CD4-positive, alpha-beta T cell treated with Interleukin-4 for 1 hour (primary cell): Measurements from ENCODE around the gene UGT1A7.

Experiments
- DNase-seq, 2 donors: peaks; one replicate each; pipeline ENCODE4 v3.0.0-alpha.2; 2020 to 2022

The UGT1A7 gene

DNA sequence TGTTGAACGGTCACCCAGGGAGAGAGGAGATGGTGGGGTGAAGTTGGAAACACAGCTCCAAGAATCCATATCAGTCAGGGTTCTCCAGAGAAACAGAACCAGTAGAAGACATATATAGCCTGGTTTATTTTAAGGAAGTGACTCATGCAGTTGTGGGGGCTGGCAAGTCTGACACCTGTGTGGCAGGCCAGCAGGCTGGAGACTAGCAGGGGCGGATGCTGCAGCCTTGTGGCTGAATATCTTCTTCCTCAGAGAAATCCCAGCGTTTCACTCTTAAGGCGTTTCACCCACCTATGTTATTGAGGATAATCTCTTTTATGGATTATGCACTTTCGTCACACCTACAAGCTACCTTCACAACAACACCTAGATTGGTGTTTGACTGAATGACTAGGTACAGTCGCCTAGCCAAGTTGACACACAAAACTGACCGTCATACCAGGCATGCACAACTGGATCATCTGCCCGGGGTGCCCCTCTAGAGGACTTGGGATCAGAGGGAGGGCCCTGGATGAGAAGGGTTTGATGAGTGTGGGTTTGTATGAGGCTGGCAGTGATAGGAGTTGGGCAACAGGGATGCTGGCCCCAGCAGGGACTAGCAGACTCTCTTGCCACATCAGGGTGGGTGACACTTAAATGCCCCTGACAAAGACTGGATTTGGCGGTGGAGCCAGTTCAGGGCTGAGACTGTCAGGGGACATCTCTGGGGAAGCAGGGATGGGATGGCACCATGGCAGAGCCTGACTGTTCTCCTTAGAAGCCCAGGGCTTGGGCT is 119.8 kb downstream of the UGT1A7 start:
- no peak for DNase-seq

DNA sequence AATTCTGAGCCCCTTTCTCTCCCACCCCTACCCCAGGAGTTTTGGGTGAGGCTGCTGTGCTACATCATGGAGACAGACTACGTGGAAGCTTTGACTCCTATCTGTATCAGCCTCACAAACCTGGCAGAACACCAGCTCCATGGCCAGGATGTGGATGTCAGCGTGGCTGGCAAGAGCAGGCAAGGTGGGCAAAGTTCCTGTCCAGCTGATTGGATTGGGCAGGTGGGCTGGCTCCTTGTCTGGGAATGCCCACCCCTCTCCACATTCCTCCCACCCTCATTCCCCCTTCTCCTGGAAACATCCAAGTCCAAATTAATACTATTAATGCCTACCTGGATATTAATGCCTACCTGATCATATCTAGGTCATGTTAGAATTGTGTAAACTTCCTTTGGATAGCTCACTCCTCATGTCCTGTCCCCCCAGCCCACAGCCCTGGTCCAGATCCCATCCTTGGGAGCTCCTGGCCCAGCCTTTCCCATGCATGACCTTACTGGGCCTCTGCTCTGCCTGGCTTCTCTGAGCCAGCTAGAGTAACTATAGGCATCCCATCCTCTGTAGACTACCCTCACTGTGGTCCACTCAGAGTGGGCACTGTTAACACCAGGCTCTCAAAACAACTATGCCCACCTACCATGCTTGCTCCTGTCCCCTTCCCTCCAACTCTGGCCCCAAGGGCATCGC is 120.6 kb downstream of the UGT1A7 start:
- DNase-seq, result no peak

DNA sequence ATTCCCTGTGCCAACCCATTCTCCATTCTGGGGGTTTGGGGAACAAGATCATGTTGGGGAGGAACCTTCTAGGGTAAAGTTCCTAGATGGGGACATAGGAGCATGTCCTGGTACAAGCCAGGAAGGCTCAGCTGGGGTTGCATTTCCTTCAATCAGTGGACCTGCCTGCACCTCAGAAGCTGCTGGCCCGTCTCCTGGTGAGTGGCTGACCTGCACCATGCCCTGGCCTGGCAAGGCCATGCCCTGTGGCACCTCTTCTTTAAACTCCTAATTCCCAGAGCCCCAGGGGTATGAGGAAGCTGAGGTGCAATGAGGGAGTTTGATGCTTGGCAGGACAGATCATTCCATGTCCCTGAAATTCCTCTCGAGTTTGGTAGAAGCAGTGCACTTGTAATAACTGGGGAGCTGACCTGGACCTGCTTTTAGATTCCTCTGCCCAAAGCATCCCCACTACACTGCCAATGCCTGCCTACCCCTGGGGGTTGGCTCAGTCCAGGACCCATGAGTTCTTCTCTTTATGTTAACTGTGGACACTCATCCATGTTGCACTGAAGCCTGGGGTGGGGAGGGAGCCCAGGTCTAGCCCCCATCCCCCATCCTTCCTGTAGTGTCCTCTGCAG is 121.7 kb downstream of the UGT1A7 start:
- DNase-seq, result no peak

DNA sequence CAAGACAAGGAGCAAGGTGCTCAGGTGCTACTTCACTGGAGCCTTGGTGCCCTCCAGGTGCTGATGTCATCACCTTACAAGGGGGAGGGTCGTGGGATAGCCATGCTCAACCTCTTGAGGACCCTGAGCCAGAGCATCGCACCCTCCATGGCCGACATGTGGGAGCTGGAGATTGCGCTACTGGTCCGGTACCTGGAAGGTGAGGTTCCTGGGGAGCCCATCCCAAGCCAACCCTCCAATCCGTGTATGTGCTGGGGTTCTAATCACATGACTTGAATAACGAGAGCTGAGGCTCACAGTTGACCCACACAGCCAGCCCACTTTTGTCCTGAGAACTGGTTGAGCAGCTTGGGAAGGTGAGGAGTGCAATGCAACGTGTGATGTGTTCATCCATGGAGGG is 122.3 kb downstream of the UGT1A7 start:
- no peak for DNase-seq

DNA sequence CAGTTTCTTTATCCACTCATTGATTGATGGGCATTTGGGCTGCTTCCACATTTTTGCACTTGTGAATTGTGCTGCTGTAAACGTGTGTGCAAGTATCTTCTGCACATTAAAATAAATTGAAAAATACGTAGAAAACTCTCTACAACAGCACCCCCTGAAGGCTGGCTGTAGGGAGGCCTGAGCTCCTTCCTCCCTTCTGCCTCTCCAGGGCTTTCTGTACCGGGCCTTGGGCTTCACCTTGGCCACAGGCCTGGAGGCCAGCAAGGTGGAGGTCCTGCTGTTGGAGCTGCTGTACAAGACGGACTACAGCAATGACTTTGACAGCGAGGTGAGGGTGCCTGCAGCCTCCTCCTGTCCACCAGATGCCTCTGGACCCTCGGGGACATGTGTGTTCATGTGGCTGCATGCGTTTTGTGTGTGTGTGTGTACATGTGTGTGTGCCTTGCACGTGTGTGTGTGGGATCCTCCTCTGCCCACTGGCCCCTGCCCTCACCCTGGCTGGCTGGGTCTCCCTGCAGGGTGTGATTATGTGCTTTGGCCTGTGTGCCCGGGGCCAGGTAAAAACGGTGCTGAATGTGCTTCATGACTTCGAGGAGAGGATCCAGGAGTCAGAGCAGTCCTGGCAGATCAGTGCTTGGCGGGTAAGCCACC is 125.6 kb downstream of the UGT1A7 start:
- DNase-seq, result peak in 1 of 2 donors; percentile 7

DNA sequence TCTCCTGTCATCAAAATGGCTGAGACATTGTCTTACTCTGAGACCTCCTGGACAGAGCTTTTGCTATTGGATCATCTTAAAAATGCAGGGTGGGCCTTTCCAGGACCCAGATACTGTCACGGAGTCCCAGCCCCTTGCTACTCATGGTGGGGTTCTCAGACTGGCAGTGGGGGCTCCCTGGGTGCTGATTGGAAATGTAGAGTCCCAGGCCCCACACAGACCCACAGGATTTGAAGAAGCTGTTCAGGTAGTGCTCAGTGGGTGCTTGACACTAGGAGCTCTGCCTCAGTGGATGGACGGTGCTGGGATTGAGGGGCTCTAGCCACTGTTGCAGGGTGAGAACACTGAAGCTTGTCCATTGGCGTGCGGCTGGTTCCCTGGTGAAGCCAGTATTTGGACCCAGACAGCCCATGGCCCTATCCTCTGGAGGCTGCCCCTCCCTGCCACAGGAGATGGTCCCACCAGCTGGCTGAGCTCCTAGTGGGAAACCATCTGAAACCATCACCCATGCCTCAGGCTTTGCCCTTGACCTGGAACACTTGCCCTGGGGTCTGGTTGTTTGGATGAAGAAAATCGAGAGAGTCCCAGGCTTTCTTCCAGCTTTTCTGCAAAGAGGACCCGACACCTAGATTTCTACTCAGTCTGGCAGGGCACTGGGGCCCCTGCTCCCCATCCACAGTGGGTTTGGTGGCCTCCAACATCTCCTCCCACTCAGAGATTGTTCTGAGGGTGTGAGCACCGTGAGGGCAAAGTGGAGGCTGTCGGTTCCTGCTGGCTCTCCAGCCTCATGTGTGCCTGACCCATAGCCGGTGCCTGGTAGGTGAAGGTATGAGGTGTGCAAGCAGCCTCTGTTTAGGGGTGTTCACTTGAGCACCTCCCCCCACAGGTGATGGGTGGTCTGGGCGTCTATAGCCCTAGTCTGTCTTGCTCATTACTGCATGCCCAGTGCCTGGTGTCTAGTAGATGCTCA is 126.5 kb downstream of the UGT1A7 start:
- peak in 1 of 2 donors; percentile 4 for DNase-seq

DNA sequence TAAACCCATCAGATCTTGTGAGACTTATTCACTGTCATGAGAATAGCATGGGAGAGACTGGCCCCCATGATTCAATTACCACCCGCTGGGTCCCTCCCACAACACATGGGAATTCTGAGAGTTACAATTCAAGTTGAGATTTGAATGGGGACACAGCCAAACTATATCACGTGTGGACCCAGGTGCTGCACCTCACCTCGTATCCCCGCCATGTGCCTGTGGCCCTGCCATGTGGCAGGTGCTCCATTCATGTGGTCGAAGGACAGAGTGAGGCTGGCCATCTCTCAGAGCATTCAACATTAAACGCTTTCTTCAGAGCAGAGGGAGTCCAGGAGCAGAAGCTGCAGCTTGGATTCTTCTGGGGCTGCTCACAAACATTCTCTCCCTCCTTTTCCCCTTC is 128.7 kb downstream of the UGT1A7 start:
- DNase-seq, result peak in 1 of 2 donors; percentile 7

DNA sequence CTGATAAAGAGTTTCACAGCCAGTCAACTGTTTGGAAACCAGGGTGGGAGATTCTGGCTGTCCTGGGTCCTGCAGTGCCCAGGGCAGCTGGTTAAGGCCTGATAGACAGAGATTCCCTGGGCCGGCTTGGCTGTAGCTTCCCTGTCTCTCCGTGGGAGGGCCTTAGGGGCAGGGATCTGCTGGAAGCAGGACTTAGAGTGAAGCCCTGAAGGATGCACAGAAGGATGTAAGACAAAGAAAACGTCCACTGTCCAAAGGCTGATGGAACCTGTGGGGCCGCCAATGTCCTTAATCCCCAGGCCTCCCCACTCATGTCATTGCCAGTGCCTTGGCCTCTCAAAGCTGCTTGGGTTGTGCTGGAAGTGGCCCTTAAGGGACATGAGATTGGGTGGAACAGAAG is 129.4 kb downstream of the UGT1A7 start:
- DNase-seq, result peak in 1 of 2 donors; percentile 7

DNA sequence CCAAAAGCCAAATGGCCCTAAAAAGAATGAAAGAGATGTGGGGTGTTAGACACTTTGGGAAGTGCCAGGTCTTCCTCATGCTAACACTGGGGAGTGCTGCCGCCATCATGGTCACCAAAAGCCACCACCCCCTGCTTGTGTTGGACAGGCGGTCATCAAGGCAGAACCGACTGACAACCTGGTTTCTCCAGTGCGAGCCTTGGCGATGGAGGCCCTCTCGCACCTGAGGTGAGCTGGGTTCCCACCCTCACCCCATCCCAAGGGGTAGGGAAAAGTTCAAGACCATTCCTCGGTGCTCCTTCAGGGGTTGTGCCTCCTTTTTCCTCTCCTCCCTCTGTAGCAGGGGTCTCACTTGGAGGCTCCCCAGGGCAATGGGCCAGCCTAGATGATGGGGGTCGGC is 130.0 kb downstream of the UGT1A7 start:
- peak in 1 of 2 donors; percentile 6 for DNase-seq

DNA sequence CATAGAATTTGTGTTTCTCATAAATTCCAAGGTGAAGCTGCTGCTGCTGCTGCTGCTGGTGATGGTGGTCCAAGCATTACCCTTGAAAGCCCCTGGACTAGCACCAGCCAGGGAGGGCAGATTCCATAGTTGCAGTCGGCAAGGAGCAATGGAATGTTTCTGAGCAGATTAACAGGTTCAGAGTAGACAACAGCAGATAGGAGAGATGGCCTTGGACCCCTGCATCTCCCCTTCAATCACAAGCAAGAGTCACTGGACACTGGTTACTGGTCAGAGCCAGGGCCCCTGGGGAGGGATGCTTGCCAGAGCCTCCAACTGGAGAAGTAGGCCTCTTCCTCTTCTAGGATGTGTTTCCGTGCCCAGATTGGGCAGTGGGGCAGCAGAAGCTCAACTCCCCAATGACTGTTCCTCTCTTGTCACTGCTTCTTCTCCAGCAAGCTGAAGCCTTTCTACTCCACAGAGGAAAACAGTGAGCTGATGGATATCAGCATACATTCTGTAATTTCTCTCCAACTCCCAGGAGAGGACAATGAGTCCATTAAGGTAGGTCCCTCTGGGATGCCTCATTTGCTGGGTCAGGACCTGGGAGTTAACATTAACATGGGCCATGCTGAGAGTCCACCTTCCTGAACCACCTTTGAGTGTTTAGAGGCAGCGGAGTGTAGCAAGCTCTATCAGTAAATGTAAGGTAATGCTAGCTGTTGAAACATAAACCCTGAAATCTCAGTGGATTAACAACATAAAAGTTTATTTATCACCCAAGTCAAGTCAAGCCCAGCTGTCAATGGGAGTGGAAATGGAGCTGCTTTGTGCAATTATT is 131.7 kb downstream of the UGT1A7 start:
- DNase-seq, result peak in 1 of 2 donors; percentile 7

DNA sequence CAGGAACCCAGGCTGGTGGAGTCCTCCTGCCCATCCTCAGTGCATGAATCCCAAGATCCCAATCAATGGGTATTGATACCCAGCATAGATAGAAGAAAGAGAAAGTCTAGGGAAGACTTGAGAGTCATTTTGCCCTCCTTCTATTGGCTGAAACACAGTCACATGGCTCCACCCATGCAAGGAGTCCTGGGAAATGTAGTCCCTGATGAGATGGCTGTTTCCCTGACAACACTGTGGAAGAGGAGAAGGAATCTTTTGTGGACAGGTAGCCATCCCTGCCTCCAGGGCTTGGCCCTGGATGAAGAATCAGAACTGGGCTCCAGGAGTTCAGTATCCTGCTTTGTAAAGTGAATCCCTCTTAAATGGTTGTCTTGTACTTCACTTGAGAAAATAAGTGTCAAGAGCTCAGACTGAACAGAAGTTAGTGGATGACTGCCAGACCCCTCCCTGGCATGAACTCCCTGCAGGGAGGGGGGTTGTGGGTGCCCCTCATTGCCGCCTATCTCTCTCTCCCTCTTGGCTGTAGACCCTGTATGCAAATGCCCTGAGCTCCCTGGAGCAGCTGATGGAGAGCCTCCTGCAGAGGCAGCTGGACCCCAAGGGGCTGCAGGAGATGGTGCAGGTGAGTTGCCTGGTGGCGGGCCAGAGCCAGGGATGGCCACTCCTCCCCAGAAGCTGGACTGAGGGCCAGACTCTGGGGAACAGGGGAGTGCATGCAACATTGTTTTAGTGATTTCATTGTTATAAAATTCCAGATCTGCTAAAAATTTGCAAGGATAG is 132.5 kb downstream of the UGT1A7 start:
- peak; percentile 3 to 5 for DNase-seq

DNA sequence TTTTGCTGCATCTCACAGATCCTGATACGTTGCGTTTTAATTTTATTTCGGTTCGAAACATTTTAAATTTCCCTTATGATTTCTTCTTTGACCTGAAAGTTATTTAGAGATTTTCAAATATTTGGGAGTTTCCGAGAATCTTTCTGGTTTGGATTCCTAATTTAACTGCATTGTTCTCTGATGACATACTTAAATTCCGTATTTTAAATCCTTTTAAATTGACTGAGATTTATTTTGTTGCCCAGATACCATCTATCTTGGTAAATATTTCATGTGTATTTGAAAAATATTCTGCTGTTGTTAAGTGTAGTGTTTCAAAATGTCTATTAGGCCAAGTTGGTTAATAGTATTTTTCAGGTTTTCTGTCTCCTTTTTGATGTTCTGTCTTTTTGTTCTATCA is 134.2 kb downstream of the UGT1A7 start:
- DNase-seq, result no peak

DNA sequence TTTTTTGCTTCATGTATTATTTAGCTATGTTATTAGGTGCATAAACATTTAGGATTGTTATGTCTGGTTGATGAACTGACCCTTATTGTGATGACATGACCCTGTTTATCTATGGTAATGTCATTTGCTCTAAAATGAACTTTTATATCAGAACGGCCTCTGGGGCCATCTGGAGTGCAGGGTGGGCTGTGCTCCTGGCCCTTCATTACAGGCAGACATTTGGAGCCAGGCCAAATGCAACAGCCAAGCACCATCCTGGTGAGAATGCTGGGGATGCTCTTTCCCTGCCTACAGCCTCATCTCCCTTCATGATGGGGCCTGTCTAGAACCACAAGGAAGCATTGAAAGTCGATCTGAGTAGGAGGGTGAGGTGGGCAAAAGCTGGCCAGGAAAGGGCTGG is 134.6 kb downstream of the UGT1A7 start:
- no peak for DNase-seq

DNA sequence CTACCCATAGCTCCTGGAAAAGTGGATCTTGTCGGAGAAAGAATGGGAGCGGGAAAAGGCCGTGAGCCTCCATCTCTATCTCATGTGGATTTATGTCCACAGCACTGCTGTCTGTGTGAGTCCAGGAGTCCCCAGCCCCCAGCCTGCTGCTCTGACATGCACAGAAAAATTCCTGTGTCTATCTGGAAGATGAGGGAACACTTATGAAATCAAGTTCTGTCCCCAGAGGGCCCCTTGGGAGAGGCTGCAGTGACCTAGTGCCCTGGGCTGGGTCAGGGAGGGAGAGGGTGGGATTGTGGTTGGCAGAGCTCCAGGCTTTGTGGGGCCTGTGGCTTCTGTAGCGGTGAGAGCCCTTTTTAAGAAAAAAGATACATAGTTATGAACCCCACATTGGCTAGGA is 135.1 kb downstream of the UGT1A7 start:
- no peak for DNase-seq

DNA sequence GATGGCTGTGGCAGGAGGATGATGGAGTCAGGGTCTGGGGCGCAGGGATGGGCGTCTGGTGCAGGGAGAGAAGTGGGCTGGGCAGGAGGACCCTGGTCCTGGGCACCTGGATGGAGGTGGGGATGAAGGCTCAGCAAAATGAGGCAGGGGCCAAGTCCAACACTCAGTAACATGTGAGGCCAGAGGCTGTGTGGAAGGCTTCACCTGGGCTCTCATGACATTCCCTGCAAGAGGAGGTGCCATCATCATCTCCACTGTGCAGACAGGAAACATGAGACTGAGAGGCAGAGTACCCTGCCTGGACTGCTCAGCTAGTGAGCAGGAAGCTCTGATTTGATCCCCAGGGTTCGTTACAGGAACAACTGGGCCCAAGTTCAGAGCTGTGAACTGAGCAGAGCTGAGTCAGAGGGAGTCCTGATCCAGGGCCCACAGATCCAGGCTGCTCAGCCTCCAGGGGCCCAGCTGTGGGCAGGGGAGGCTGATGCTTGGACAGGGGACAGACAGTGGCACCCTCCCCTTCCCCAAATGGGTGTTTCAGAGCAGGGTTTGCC is 135.7 kb downstream of the UGT1A7 start:
- peak in 1 of 2 donors; percentile 10 for DNase-seq

DNA sequence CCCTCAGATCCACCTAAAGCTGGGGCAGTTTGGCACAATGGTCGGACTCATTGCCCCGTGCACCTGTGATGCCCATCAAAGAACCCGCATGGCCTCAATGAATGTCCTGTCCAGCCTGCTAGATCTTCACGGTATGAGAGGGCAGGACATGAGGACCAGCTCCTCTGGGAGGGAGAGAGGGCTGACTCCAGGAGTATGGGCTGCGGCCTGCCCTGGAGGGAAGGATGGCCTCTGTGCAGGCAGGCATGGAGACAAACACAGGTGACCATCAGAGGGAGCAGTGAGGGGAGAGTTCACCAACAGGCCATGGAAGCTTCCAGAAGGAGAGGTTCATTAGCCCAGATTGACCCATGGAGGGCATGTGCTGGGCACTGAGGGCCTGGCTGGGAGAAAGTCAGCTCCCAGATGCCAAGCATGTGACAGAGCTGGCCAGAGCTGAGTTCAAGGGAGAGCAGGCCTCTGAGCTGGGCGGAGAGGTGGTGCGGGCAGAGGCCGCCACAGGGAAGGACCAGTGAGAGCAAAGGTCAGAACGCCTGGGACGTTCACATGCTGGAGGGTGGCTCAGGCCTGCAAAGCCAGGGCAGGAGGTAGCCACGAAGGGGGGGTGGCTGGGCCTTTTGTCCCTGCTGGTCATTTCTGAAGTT is 136.4 kb downstream of the UGT1A7 start:
- peak in 1 of 2 donors; percentile 10 for DNase-seq

DNA sequence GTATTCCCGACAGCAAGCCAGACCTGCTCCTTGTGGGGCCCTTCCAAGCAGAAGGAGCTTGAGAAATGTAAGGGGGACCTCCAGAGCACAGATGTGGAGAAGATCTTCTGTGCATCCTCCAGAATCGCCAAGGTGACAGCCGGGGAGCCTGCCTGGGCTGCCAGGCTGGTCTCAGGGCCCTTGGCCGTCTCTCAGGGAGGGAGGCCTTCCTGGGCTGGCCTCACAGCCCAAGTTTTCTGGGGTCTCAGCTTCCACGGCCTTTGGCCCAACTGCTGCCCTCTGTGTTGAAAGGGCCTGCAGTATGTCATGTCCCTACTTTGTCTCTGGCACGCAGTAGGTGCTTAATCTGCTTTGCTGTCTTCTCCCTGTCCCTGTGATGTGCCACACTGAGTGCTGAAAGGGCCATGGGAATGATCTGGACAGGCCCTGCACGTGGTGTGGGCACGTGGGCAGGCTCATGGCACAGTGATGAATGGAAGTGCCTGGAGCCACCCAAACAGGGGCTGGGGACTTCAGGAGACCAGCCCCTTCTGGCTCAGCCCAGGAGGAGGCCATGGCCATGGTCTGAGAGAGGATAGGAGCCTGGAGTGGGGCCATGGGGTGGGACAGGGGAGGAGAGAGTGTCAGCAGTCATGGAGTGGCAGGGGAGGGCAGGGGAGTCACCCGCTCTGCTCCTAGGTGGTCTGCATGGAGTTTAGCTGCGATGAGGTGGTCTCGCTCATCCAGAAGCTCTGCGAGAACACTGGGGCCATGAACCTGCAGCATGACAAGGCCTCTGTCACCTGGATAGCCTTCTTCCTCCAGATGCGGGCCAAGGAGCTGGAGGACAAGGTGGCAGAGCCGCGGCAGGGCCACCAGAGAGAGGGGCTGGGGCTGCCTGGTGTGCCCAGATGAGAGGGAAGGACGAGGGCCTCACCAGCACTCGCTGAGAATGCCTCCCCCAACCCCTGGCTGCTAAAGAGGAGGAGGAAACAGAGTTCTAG is 137.2 kb downstream of the UGT1A7 start:
- DNase-seq, result peak in 1 of 2 donors; percentile 5
